WTC11 (cell line): ENCODE measurements around the gene ISG20L2. TPM values are rescaled to one million over a fixed set of nuclear protein-coding genes. Genes with fewer than 3 reads are reported as not detected.

Experiments
- ATAC-seq: fragments of 200-7000 bp; cut with Tn5 transposase; 2 replicates; pipeline ENCODE4 v1.10.0; 2021; ENCODE audit warnings: mild to moderate bottlenecking, moderate library complexity
- CTCF ChIA-PET: fragments of 300-600 bp; sonication (Branson Sonifier 250); formaldehyde crosslinking; loops from one replicate; lab custom pipeline; 2021; ENCODE audit warnings: antibody characterized with exemption; lab: Charles Lee
- POLR2A ChIA-PET: fragments of 350-600 bp; sonication (Branson Sonifier 250); formaldehyde crosslinking; loops from one replicate; lab custom pipeline; 2021; ENCODE audit warnings: antibody characterized with exemption; lab: Charles Lee
- DNase-seq: peaks from one replicate; pipeline ENCODE4 v3.0.0; 2021; ENCODE audit warnings: low spot score
- H3K27ac Mint-ChIP-seq: 2 replicates; pipeline ENCODE4 v1.8.0; 2021; ENCODE audit warnings: mixed read lengths
- H3K27me3 Mint-ChIP-seq: 2 replicates; pipeline ENCODE4 v1.8.0; 2021; ENCODE audit warnings: low read depth, mild to moderate bottlenecking, moderate library complexity, mixed read lengths
- H3K36me3 Mint-ChIP-seq: 2 replicates; pipeline ENCODE4 v1.8.0; 2021; ENCODE audit warnings: mixed read lengths
- H3K4me1 Mint-ChIP-seq: 2 replicates; pipeline ENCODE4 v1.8.0; 2022; ENCODE audit warnings: mixed read lengths
- H3K4me3 Mint-ChIP-seq: 2 replicates; pipeline ENCODE4 v1.8.0; 2021; ENCODE audit warnings: mild to moderate bottlenecking, moderate library complexity, mixed read lengths
- H3K9me3 Mint-ChIP-seq: 2 replicates; pipeline ENCODE4 v1.8.0; 2021; ENCODE audit warnings: mixed read lengths
- CDX4 ChIP-seq: fragments of 250-450 bp; sonication (Bioruptor Pico); IDR thresholded peaks from 2 replicates; pipeline ENCODE4 v1.9.0; 2021; ENCODE audit warnings: moderate library complexity, mild to moderate bottlenecking, inconsistent platforms, borderline replicate concordance
- ELF4 ChIP-seq: sonication (generic); formaldehyde crosslinking; IDR thresholded peaks from 2 replicates; pipeline ENCODE4 v1.8.1; 2022; ENCODE audit warnings: low read depth, mild to moderate bottlenecking, moderate library complexity, missing genetic modification reagents
- ERG ChIP-seq: fragments of 250-450 bp; sonication (Bioruptor Pico); IDR thresholded peaks from 2 replicates; pipeline ENCODE4 v1.8.0; 2021; ENCODE audit warnings: mild to moderate bottlenecking
- ESRRA ChIP-seq: sonication (generic); formaldehyde crosslinking; IDR thresholded peaks from 2 replicates; pipeline ENCODE4 v1.8.1; 2022; ENCODE audit warnings: mild to moderate bottlenecking, missing genetic modification reagents, borderline replicate concordance
- JAZF1 ChIP-seq: fragments of 250-450 bp; sonication (Bioruptor Pico); IDR thresholded peaks from 2 replicates; pipeline ENCODE4 v1.9.0; 2021; ENCODE audit warnings: moderate library complexity, mild to moderate bottlenecking, inconsistent platforms
- JUN ChIP-seq: sonication (generic); formaldehyde crosslinking; IDR thresholded peaks from 2 replicates; pipeline ENCODE4 v1.8.0; 2023; ENCODE audit warnings: mild to moderate bottlenecking, missing genetic modification reagents
- MXD4 ChIP-seq: fragments of 250-450 bp; sonication (Bioruptor Pico); IDR thresholded peaks from 2 replicates; pipeline ENCODE4 v1.8.0; 2021; ENCODE audit warnings: mild to moderate bottlenecking, moderate library complexity, borderline replicate concordance
- NFE2L1 ChIP-seq: sonication (generic); formaldehyde crosslinking; IDR thresholded peaks from 2 replicates; pipeline ENCODE4 v1.8.1; 2023; ENCODE audit warnings: missing genetic modification reagents
- RELA ChIP-seq: sonication (generic); formaldehyde crosslinking; IDR thresholded peaks from 2 replicates; pipeline ENCODE4 v1.8.1; 2022; ENCODE audit warnings: missing genetic modification reagents, mild to moderate bottlenecking, borderline replicate concordance
- ZBTB43 ChIP-seq: sonication (generic); formaldehyde crosslinking; IDR thresholded peaks from 2 replicates; pipeline ENCODE4 v1.8.1; 2023; ENCODE audit warnings: mild to moderate bottlenecking, missing genetic modification reagents
- ZMAT4 ChIP-seq: fragments of 250-450 bp; sonication (Bioruptor Pico); IDR thresholded peaks from 2 replicates; pipeline ENCODE4 v1.9.0; 2021; ENCODE audit warnings: mild to moderate bottlenecking
- ZNF121 ChIP-seq: sonication (generic); formaldehyde crosslinking; IDR thresholded peaks from 2 replicates; pipeline ENCODE4 v1.8.0; 2023; ENCODE audit warnings: missing genetic modification reagents
- ZNF396 ChIP-seq: fragments of 250-450 bp; sonication (Bioruptor Pico); IDR thresholded peaks from 2 replicates; pipeline ENCODE4 v1.8.0; 2021; ENCODE audit warnings: mild to moderate bottlenecking, moderate library complexity, borderline replicate concordance
- ZNF416 ChIP-seq: fragments of 250-450 bp; sonication (Bioruptor Pico); IDR thresholded peaks from 2 replicates; pipeline ENCODE4 v1.9.0; 2021; ENCODE audit warnings: mild to moderate bottlenecking, inconsistent platforms
- ZNF423 ChIP-seq: fragments of 250-450 bp; sonication (Bioruptor Pico); IDR thresholded peaks from 2 replicates; pipeline ENCODE4 v2.1.2; 2022; ENCODE audit warnings: mild to moderate bottlenecking, moderate library complexity
- ZNF532 ChIP-seq: fragments of 250-450 bp; sonication (Bioruptor Pico); IDR thresholded peaks from 2 replicates; pipeline ENCODE4 v1.9.0; 2021; ENCODE audit warnings: mild to moderate bottlenecking, borderline replicate concordance
- ZNF671 ChIP-seq: fragments of 250-450 bp; sonication (Bioruptor Pico); IDR thresholded peaks from 2 replicates; pipeline ENCODE4 v1.8.0; 2021; ENCODE audit warnings: mild to moderate bottlenecking
- total RNA-seq: library from RNA; stranded (reverse); gene quantifications from 3 replicates; pipeline ENCODE4 v1.2.3, GENCODE V29; 2021
- TF ChIP-seq, protein P1 (sequence below): fragments of 250-450 bp; sonication (Bioruptor Pico); conservative IDR thresholded peaks from 2 replicates; pipeline ENCODE4 v1.9.0; 2021; ENCODE audit warnings: mild to moderate bottlenecking
- TF ChIP-seq, protein P2 (sequence below): sonication (generic); formaldehyde crosslinking; IDR thresholded peaks from 2 replicates; pipeline ENCODE4 v1.8.0; 2022; ENCODE audit warnings: missing genetic modification reagents
- TF ChIP-seq, protein P3 (sequence below): sonication (generic); formaldehyde crosslinking; IDR thresholded peaks from 2 replicates; pipeline ENCODE4 v1.8.0; 2022; ENCODE audit warnings: mild to moderate bottlenecking, missing genetic modification reagents

Gene ISG20L2
- total RNA-seq, 1 experiment from 2014 or later: 43.8 TPM

- Mint-ChIP-seq H3K36me3 (peaks cover 36% of the 10 kb centered on the region), H3K27me3 (no peaks in the 10 kb centered on the region), H3K9me3 (no peaks in the 10 kb centered on the region), H3K27ac (no peak overlapping the region), H3K4me1 (peaks cover 12% of the 10 kb centered on the region), H3K4me3 (no peak overlapping the region)
- ChIA-PET CTCF (interaction anchor here (0.7 to 25.2 kb wide), 5 partner anchors 15 to 203 kb away, joined by 3 to 1553 read pairs (median 4); no protein-coding TSS in a partner anchor), POLR2A (interaction anchor here (0.8 kb wide), 2 partner anchors 13 to 28 kb away, joined by 3 read pairs; no protein-coding TSS in a partner anchor)
- no peak for TF ChIP-seq ZNF396
- TF ChIP-seq ERG (CRISPR knock-in tag): no peak
- TF ChIP-seq, protein P1, sequence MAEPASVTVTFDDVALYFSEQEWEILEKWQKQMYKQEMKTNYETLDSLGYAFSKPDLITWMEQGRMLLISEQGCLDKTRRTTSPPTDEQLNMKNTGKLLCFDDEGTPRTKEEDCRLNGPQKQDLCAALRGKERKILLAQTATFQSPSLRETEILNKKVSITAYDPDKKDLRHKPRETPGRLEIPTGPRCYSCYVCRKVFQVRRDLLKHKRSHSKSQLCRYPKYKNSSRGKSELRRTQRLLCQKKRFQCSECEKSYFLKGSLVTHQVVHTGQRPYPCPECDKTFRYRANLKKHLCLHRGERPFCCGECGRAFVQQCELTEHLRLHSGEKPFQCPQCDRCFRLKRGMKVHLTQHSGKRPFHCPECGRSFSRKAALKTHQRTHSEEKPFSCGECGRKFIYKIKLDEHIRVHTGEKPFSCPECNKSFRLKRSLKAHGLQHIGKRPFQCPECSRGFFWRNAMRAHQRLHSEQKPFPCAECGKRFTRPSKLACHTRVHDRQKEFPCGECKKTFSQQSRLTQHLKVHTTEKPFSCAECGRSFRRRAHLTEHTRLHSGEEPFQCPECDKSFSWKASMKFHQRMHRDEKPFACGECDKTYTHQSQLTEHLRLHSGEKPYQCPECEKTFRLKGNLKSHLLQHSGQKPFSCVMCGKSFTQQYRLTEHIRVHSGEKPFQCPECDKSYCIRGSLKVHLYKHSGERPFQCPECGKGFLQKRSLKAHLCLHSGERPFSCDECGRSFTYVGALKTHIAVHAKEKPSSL: no peak
- no peak for TF ChIP-seq ZMAT4 (CRISPR knock-in tag)
- no peak for TF ChIP-seq ELF4
- TF ChIP-seq NFE2L1: no peak
- TF ChIP-seq CDX4 (CRISPR knock-in tag): no peak
- no peak for TF ChIP-seq JUN (CRISPR knock-in tag)
- TF ChIP-seq ZNF423 (CRISPR knock-in tag): no peak
- TF ChIP-seq JAZF1 (CRISPR knock-in tag): no peak
- no peak for TF ChIP-seq RELA (CRISPR knock-in tag)
- TF ChIP-seq ESRRA: no peak
- TF ChIP-seq ZNF671: no peak
- TF ChIP-seq ZNF532 (CRISPR knock-in tag): no peak
- no peak for TF ChIP-seq ZNF121 (CRISPR knock-in tag)
- no peak for DNase-seq
- ATAC-seq: no peak
Observed at GRCh38 chr1:156721535-156721934, 7.0 kb downstream of the ISG20L2 start.

DNA sequence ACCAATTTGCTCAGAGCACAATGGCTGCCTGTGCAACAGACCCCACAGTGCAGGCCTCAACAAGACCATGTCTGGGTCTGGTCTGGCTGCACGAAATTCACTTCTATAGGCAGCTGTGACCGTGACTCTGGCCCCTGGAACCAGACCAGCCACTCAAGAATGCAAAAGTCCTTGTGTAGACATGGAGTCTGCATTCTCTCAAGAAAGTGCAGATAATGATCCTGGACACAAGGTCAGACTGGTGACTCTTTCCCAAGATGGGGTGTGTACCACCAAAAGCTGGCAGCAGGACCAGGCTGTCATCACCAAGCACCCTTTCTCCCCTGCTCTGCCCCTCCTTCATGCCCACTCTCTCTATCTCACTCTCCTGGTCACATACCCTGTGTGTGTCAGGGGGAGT lies 7.4 kb downstream of the ISG20L2 start:
- DNase-seq (no peak), ATAC-seq (no peak)
- Mint-ChIP-seq H3K4me1 (peaks cover 12% of the 10 kb centered on the region), H3K36me3 (peaks cover 36% of the 10 kb centered on the region), H3K4me3 (no peak overlapping the region), H3K9me3 (no peaks in the 10 kb centered on the region), H3K27ac (no peak overlapping the region), H3K27me3 (no peaks in the 10 kb centered on the region)
- ChIA-PET CTCF (interaction anchor here (0.8 to 25.2 kb wide), 3 partner anchors 15 to 204 kb away, joined by 4 to 1553 read pairs (median 8); partner anchors contain the start of gene CRABP2), POLR2A (interaction anchor here (0.8 kb wide), 1 partner anchor 13 kb away, joined by 3 read pairs; no protein-coding TSS in a partner anchor)
- TF ChIP-seq ZNF416 (CRISPR knock-in tag) (no peak), ZBTB43 (CRISPR knock-in tag) (no peak), MXD4 (CRISPR knock-in tag) (no peak)
- TF ChIP-seq, protein P2, sequence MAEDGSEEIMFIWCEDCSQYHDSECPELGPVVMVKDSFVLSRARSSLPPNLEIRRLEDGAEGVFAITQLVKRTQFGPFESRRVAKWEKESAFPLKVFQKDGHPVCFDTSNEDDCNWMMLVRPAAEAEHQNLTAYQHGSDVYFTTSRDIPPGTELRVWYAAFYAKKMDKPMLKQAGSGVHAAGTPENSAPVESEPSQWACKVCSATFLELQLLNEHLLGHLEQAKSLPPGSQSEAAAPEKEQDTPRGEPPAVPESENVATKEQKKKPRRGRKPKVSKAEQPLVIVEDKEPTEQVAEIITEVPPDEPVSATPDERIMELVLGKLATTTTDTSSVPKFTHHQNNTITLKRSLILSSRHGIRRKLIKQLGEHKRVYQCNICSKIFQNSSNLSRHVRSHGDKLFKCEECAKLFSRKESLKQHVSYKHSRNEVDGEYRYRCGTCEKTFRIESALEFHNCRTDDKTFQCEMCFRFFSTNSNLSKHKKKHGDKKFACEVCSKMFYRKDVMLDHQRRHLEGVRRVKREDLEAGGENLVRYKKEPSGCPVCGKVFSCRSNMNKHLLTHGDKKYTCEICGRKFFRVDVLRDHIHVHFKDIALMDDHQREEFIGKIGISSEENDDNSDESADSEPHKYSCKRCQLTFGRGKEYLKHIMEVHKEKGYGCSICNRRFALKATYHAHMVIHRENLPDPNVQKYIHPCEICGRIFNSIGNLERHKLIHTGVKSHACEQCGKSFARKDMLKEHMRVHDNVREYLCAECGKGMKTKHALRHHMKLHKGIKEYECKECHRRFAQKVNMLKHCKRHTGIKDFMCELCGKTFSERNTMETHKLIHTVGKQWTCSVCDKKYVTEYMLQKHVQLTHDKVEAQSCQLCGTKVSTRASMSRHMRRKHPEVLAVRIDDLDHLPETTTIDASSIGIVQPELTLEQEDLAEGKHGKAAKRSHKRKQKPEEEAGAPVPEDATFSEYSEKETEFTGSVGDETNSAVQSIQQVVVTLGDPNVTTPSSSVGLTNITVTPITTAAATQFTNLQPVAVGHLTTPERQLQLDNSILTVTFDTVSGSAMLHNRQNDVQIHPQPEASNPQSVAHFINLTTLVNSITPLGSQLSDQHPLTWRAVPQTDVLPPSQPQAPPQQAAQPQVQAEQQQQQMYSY (CRISPR knock-in tag): no peak
- TF ChIP-seq, protein P3, sequence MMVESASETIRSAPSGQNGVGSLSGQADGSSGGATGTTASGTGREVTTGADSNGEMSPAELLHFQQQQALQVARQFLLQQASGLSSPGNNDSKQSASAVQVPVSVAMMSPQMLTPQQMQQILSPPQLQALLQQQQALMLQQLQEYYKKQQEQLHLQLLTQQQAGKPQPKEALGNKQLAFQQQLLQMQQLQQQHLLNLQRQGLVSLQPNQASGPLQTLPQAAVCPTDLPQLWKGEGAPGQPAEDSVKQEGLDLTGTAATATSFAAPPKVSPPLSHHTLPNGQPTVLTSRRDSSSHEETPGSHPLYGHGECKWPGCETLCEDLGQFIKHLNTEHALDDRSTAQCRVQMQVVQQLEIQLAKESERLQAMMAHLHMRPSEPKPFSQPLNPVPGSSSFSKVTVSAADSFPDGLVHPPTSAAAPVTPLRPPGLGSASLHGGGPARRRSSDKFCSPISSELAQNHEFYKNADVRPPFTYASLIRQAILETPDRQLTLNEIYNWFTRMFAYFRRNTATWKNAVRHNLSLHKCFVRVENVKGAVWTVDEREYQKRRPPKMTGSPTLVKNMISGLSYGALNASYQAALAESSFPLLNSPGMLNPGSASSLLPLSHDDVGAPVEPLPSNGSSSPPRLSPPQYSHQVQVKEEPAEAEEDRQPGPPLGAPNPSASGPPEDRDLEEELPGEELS: no peak
